GM23248 (cell line): ENCODE measurements around the gene PGBD5.

Experiments
- EZH2 ChIP-seq: fragments of 200-600 bp; sonication (generic); IDR thresholded peaks from 2 replicates; pipeline ENCODE4 v1.6.1; 2018; ENCODE audit warnings: antibody characterized with exemption, mild to moderate bottlenecking; ENCODE audit not compliant: insufficient read depth, poor library complexity, severe bottlenecking
- EZH2phosphoT487 ChIP-seq: fragments of 200-600 bp; sonication (generic); IDR thresholded peaks from 2 replicates; pipeline ENCODE4 v1.6.1; 2018; ENCODE audit warnings: antibody characterized with exemption, moderate library complexity, mild to moderate bottlenecking, low read depth; ENCODE audit not compliant: insufficient read depth

DNA sequence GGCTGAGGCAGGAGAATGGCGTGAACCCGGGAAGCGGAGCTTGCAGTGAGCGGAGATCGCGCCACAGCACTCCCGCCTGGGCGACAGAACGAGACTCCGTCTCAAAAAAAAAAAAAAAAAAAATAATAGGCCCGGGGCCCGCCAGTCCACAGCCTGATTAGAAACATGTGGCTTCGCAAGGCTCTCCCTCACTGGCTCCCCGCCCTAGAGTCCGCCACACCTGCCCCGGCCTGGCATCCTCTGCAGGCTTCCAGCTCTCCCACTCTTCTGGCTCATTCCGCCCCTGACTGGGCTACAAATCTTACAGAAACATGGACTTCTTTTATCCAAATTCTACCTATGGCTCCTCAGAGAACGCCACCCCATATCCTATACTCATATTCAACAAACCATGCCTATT, 32.4 kb downstream of the PGBD5 start:
- TF ChIP-seq EZH2, result no peak
- no peak for TF ChIP-seq EZH2phosphoT487
